Activated naive CD8-positive, alpha-beta T cell treated with anti-CD3 and anti-CD28 coated beads, Interleukin-2, amount 10 ng/mL, durations not matched to agents 7 days and 5 days (primary cell): Measurements from ENCODE around the gene TMEM218. TPM values are rescaled to one million over a fixed set of nuclear protein-coding genes. Genes with fewer than 3 reads are reported as not detected.
"Not testable (repeated sequence)": the region's sequence is repeated elsewhere in the genome, so short reads cannot be mapped to it uniquely, and the experiment has no call there.

Experiments
- ATAC-seq: fragments of 150-1000 bp; cut with Tn5 transposase; one replicate; pipeline ENCODE4 v1.10.0; 2021; ENCODE audit warnings: low read depth, moderate library complexity
- POLR2A ChIA-PET: fragments of 350-600 bp; sonication (Branson Sonifier 250); formaldehyde crosslinking; loops from one replicate; lab custom pipeline; 2021; ENCODE audit warnings: antibody characterized with exemption; lab: Charles Lee
- DNase-seq: peaks from one replicate; pipeline ENCODE4 v3.0.0; 2021
- H3K27ac Mint-ChIP-seq: one replicate; pipeline ENCODE4 v1.8.0; 2022; ENCODE audit warnings: mild to moderate bottlenecking, mixed read lengths
- H3K27me3 Mint-ChIP-seq: one replicate; pipeline ENCODE4 v1.8.0; 2022; ENCODE audit warnings: mild to moderate bottlenecking, moderate library complexity, mixed read lengths
- H3K36me3 Mint-ChIP-seq: one replicate; pipeline ENCODE4 v1.8.0; 2021; ENCODE audit warnings: mild to moderate bottlenecking, mixed read lengths
- H3K4me1 Mint-ChIP-seq: one replicate; pipeline ENCODE4 v1.8.0; 2021; ENCODE audit warnings: mixed read lengths
- H3K4me3 Mint-ChIP-seq: one replicate; pipeline ENCODE4 v1.8.0; 2022; ENCODE audit warnings: mild to moderate bottlenecking, moderate library complexity, mixed read lengths
- H3K9me3 Mint-ChIP-seq: one replicate; pipeline ENCODE4 v1.8.0; 2021; ENCODE audit warnings: mixed read lengths
- total RNA-seq, 2 experiments: library from RNA; stranded (reverse); gene quantifications; one replicate each; pipeline ENCODE4 v1.2.3, GENCODE V29; 2021

The TMEM218 gene
- total RNA-seq, 2 experiments from 2014 or later: 13.1 to 14.3 TPM

DNA sequence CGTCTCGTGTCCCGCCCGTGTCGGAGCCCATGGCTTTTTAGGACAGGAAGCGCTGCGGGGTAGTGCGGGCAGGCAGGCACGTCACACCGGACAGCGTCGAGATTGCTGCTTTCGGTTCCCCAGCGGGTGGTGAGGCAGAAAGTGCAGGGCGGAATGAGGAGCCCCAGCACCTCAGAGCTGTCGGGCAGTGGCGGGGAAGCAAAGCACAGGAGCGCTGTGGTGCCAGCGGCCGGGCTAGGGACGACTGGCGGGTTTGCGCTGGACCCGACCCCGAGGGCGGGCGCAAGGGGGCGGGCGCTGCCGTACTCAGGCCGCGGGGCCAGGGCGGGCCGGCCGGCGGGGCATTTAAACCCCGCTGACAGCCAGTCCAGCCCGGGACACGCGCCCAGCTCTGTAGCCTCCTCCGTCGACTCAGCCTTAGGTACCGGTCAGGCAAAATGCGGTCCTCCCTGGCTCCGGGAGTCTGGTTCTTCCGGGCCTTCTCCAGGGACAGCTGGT lies 48.4 kb downstream of the TMEM218 start, which contains the start of gene SLC37A2:
Gene SLC37A2, plus strand, starts transcription at position 375 of the 498 bp plus-strand sequence. Its CDS starts 63 bp downstream, at position 438.
- Mint-ChIP-seq H3K4me3 (peak within 1 kb of the TSS; percentile 82), H3K36me3 (no peaks in the 10 kb centered on the region), H3K4me1 (peaks cover 6% of the 10 kb centered on the region), H3K27ac (peak within 1 kb of the TSS; percentile 59), H3K27me3 (peaks cover 40% of the 10 kb centered on the region), H3K9me3 (no peaks in the 10 kb centered on the region)
- peak; percentile 91 for ATAC-seq
- DNase-seq: peak; percentile 66
- POLR2A ChIA-PET: interaction anchor here (0.7 to 1.3 kb wide), 4 partner anchors 10 to 48 kb away, joined by 3 read pairs; no protein-coding TSS in a partner anchor

DNA sequence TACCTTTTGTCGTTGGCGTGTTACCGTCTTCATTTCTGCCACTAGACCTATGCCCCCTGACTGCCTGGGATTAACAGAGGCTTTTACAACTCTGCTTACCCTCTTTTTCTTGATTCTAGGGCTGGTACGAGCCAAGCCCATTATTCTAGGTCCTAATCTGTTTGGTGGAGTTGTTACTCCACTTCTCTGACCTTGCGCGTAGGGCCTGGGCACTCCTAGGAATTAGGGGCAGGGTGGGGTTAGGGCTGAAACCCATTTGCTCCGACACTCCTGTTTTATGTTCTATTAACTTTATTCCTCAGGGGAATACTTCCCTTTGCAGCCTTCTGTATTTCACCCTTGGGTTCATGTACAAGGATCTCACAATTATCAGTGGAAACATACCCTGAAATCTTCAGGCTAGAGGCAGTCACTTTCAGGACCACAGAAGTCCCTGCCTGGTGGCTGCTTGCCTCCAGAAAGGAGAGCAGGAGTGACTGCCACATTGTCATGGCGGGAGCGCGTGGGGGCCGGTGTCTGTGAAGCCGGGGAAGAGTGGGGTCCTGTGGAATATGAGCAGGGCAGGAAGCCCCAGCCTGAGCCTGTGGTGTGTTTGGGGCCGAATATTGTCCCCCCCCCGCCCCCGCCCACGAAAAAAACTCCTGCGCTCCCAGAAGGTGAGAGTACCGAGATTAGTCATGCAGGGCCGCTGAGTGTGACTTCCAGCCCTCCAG lies 49.1 kb downstream of the TMEM218 start:
- Mint-ChIP-seq H3K9me3 (no peaks in the 10 kb centered on the region), H3K27me3 (peaks cover 40% of the 10 kb centered on the region), H3K4me1 (peaks cover 6% of the 10 kb centered on the region), H3K36me3 (no peaks in the 10 kb centered on the region), H3K4me3 (peak overlapping the region; percentile 82), H3K27ac (peak overlapping the region; percentile 59)
- ATAC-seq (peak; percentile 11), DNase-seq (no peak)
- POLR2A ChIA-PET: interaction anchor here (1.1 kb wide), 2 partner anchors 10 to 29 kb away, joined by 3 read pairs; no protein-coding TSS in a partner anchor

DNA sequence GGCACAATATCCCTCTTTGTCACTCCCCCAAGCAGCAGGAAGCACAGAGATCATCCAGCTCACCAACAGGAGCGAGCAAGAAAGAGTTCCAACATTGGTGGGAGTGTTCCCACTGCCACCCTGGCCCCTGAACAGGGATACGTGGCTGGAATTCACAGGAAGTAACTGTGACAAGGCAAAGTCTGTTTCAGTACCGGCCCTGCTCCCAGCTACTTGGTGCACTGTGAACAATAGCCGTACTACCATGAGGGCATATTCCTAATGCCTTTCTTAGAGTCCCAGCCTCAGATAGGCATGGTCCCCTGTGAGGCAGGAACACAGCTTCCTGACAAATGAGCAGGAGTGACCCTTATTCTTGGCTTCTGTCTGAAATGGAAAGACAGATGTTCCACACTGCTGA lies 50.1 kb downstream of the TMEM218 start:
- Mint-ChIP-seq H3K36me3 (no peaks in the 10 kb centered on the region), H3K4me3 (no peak overlapping the region), H3K9me3 (no peaks in the 10 kb centered on the region), H3K27ac (no peak overlapping the region), H3K27me3 (peaks cover 41% of the 10 kb centered on the region), H3K4me1 (peaks cover 6% of the 10 kb centered on the region)
- DNase-seq (no peak), ATAC-seq (no peak)
- POLR2A ChIA-PET: no interaction called here

DNA sequence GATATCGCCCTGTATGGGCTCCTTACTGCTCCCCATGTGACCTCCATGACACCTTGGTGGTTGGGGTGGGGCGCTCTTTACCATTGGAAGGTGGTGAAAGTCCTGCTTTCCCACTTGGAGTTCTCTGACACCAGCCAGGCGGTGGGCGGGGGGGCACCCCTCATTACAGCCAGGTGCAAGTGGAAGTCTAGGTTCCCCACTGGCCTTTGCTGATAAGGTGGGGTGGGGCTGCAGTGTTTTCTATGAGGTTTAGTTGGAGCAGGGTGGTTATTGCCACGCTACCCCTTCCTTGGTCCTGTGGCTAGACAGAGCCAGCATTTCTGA lies 53.8 kb downstream of the TMEM218 start:
- ATAC-seq (no peak), DNase-seq (no peak)
- Mint-ChIP-seq H3K4me1 (peaks cover 7% of the 10 kb centered on the region), H3K27me3 (peaks cover 21% of the 10 kb centered on the region), H3K36me3 (peaks cover under 1% of the 10 kb centered on the region), H3K4me3 (no peak overlapping the region), H3K9me3 (peaks cover 2% of the 10 kb centered on the region), H3K27ac (no peak overlapping the region)
- POLR2A ChIA-PET: no interaction called here

DNA sequence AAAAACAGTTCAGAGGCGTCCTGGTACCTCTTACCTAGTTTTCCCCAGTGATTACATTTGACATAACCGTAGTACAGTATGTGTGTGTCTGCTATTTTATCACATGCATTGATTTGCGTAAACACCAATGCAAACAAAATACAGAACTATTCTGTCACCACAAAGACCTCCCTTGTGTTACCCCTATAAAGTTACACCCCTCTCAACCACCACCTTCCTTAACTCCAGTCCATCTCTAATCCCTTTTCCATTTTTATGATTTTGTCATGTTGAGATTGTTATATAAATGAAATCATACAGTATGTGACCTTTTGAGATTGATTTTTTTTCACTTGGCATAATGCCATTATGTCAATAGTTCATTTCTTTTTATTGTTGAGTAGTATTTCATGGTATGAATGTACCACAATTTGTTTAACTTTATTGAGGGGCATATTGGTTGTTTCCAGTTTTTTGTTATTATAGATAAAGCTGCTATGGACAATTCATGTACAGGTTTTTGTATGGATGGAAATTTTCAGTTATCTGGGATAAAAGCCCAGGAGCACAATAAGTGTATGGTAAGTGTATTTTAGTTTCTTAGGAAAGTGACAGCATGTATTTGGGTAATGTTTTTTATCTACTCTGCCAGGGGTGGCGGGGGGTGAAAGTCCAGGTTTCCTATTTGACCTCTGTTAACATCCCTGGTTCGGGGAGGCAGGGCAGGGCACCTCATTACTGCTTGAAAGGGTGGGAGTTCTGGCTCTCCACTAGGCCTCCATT lies 54.3 kb downstream of the TMEM218 start:
- no peak overlapping the region for H3K27ac Mint-ChIP-seq
- H3K4me1 Mint-ChIP-seq: peaks cover 6% of the 10 kb centered on the region
- DNase-seq: no peak
- POLR2A ChIA-PET: no interaction called here
- peaks cover 2% of the 10 kb centered on the region for H3K9me3 Mint-ChIP-seq
- H3K27me3 Mint-ChIP-seq: peaks cover 15% of the 10 kb centered on the region
- no peak overlapping the region for H3K4me3 Mint-ChIP-seq
- no peak for ATAC-seq
- H3K36me3 Mint-ChIP-seq: peaks cover 3% of the 10 kb centered on the region

DNA sequence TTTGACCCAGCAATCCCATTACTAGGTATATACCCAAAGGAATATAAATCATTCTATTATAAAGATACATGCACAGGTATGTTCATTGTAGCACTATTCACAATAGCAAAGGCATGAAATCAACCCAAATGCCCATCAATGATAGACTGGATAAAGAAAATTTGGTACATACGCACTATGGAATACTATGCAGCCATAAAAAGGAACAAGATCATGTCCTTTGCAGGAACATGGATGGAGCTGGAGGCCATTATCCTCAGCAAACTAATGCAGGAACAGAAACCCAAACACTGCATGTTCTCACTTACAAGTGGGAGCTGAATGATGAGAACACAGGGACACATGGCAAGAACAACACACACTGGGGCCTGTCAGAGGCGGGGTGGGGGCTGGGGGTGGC lies 55.3 kb downstream of the TMEM218 start:
- POLR2A ChIA-PET, H3K4me3 Mint-ChIP-seq, H3K27ac Mint-ChIP-seq, H3K9me3 Mint-ChIP-seq, H3K36me3 Mint-ChIP-seq, H3K4me1 Mint-ChIP-seq, ATAC-seq, DNase-seq: not testable (repeated sequence)
- H3K27me3 Mint-ChIP-seq: peaks cover 11% of the 10 kb centered on the region

DNA sequence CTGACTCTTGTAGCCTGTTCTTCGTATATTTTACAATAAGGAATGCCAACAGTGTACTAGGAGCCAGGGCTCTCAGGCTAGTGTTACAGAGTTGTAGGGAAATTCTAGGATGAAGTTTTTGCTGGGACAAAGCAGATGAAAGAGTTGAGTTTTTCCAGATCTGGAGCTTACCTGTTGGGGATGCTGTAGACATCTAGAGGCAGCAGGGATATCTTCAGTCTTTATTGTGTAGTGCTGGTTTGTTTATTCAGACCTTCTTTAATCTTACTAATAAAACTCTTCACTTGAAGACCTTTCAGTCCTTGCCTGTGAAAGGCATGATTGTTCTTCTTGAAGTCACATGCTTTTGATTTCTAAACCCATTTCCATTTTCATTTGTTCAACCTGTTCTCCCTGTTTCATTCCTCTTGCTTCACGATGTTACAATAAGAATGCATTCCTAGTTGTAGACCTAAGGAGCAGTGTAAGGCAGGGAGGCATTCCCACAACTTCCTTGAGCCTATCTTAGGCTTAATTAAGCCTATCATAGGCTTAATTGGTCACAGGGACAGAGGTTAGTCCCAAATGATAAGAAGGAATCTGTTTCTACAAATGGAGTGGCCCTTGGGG lies 56.2 kb downstream of the TMEM218 start:
- H3K36me3 Mint-ChIP-seq: peaks cover 3% of the 10 kb centered on the region
- H3K4me1 Mint-ChIP-seq: peaks cover 6% of the 10 kb centered on the region
- H3K4me3 Mint-ChIP-seq: no peak overlapping the region
- DNase-seq: no peak
- peaks cover 2% of the 10 kb centered on the region for H3K9me3 Mint-ChIP-seq
- H3K27me3 Mint-ChIP-seq: peaks cover 8% of the 10 kb centered on the region
- ATAC-seq: no peak
- POLR2A ChIA-PET: no interaction called here
- H3K27ac Mint-ChIP-seq: no peak overlapping the region

DNA sequence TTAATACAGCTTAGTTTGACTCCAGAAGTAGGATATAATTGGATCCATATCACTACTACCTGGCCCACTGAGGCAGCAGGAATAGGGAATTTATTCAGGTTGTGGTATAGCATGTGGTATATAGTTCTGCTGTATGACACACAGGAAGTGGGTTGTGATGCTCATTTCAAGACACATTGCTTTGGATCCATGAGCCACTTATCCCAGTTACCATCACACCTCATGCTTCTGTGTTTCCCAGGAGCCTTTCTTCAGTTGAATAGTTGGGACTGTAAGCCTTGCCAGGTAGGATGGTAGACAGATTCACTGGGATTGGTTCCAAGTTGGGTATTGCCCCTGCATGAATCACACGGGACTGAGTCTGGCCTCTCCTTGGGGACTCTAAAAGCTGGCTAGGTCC lies 58.3 kb downstream of the TMEM218 start:
- no peak overlapping the region for H3K4me3 Mint-ChIP-seq
- peaks cover 3% of the 10 kb centered on the region for H3K36me3 Mint-ChIP-seq
- POLR2A ChIA-PET: interaction anchor here (1.1 kb wide), 1 partner anchor 10 kb away, joined by 3 read pairs; the partner anchor contains the start of gene SLC37A2

DNA sequence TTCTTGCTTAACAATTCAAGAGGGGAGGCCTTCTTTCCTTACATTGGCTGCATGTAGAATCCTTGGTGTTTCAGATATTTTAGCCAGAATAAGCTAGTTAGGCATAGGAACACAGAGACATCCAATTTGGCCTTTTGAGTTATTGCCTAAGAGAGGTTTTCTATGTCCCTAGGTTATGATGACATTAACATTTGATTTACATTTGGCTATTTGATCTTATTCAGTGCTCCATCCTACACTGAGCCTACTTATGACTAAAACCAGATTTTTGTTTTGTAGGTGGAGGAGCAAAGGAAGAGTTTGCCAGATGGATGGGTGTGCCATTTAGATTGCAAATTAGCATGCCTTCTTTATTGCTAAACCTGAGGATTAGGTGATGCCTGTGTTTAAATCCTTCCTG lies 59.4 kb downstream of the TMEM218 start:
- DNase-seq: no peak
- Mint-ChIP-seq H3K27me3 (peaks cover 4% of the 10 kb centered on the region), H3K4me1 (peaks cover 6% of the 10 kb centered on the region), H3K36me3 (peaks cover 3% of the 10 kb centered on the region), H3K4me3 (no peak overlapping the region), H3K27ac (no peak overlapping the region), H3K9me3 (peaks cover 2% of the 10 kb centered on the region)
- ATAC-seq: no peak
- POLR2A ChIA-PET: interaction anchor here (0.8 kb wide), 1 partner anchor 11 kb away, joined by 3 read pairs; the partner anchor contains the start of gene SLC37A2

More for the DNA sequence above, 58.3 kb downstream of the TMEM218 start:
- peaks cover 6% of the 10 kb centered on the region for H3K4me1 Mint-ChIP-seq
- no peak overlapping the region for H3K27ac Mint-ChIP-seq
- DNase-seq (no peak), ATAC-seq (no peak)
- peaks cover 6% of the 10 kb centered on the region for H3K27me3 Mint-ChIP-seq
- peaks cover 2% of the 10 kb centered on the region for H3K9me3 Mint-ChIP-seq

DNA sequence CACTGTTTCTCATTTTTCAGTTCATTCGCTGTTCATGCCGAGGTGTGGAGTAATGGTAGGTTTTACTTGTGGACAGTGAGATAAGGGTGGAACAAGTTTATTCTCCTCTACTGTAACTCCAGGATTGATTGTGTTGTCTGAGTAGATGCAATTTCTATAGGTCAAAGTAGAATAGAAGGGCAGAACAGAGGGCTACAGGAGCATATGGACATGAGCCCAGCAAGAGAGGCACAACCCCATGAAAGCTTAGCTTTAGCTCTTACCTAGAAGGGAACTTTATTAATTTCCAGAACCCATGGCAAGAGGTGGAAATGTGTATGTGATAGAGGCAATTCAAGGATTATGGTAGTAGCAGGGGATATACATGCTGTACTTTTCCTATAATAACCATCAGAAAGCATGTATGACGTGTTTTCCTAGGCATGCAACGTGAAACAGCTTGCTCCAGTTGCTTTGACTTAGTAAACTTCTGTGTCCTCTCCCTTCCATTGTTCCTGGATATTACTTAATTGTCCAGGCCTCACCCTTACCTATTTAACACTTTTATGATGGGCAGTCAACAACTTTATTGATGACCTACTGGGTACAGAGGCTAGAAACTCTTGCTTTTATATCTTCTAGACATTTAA lies 62.1 kb downstream of the TMEM218 start:
- H3K27me3 Mint-ChIP-seq: no peaks in the 10 kb centered on the region
- H3K4me1 Mint-ChIP-seq: peaks cover 6% of the 10 kb centered on the region
- no peak overlapping the region for H3K27ac Mint-ChIP-seq
- peaks cover 7% of the 10 kb centered on the region for H3K36me3 Mint-ChIP-seq
- H3K9me3 Mint-ChIP-seq: peaks cover 3% of the 10 kb centered on the region
- no peak for DNase-seq
- ATAC-seq: no peak
- POLR2A ChIA-PET: no interaction called here
- H3K4me3 Mint-ChIP-seq: no peak overlapping the region
